Measurements from ENCODE around the gene TBC1D25.
"Not testable (repeated sequence)": the region's sequence is repeated elsewhere in the genome, so short reads cannot be mapped to it uniquely, and the experiment has no call there.

TBC1D25 gene

GRCh38 chrX:48521353-48522243 lies 17.9 kb upstream of the TBC1D25 start, which contains the start of gene EBP:
TSS of gene EBP (plus strand) at chrX:48521808. CDS start at chrX:48523772, 1,964 bp downstream.
- TF ChIP-seq, protein P1, sequence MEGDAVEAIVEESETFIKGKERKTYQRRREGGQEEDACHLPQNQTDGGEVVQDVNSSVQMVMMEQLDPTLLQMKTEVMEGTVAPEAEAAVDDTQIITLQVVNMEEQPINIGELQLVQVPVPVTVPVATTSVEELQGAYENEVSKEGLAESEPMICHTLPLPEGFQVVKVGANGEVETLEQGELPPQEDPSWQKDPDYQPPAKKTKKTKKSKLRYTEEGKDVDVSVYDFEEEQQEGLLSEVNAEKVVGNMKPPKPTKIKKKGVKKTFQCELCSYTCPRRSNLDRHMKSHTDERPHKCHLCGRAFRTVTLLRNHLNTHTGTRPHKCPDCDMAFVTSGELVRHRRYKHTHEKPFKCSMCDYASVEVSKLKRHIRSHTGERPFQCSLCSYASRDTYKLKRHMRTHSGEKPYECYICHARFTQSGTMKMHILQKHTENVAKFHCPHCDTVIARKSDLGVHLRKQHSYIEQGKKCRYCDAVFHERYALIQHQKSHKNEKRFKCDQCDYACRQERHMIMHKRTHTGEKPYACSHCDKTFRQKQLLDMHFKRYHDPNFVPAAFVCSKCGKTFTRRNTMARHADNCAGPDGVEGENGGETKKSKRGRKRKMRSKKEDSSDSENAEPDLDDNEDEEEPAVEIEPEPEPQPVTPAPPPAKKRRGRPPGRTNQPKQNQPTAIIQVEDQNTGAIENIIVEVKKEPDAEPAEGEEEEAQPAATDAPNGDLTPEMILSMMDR (IDR thresholded peaks at IDR 0.05; ENCODE audit: insufficient read depth, low read depth, low read length, missing control alignments): no peak
- peak; percentile 94 for DNase-seq (ENCODE audit: low read depth)
- H3K4me3 ChIP-seq (ENCODE audit: low read length): peak within 1 kb of the TSS; percentile 61

DNA sequence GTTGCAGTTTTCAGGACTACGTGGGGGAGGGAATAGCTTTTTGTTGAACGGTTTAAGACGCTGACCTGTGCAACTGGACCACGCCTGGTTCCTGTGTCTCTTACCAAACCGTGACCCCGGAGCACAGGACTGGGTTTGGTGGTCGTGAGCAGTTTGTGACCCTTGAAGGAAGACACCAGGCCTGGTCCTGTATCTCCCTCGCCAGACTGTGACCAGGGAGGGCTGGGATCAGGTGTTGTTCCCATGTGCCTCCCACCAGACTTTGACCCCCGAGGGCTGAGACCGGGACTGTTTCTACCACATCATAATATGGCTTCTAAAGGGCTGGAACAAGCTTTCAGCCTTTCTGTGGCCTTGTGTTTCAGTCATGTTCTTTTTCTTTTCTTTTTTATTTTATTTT lies 17.2 kb upstream of the TBC1D25 start:
- peak overlapping the region; percentile 61 for H3K4me3 ChIP-seq (ENCODE audit: low read length)
- no peak for DNase-seq (ENCODE audit: low read depth)
- TF ChIP-seq, protein P1 (IDR thresholded peaks at IDR 0.05; ENCODE audit: insufficient read depth, low read depth, low read length, missing control alignments): no peak

- H3K4me3 ChIP-seq (ENCODE audit: low read length): no peak overlapping the region
- TF ChIP-seq, protein P1 (IDR thresholded peaks at IDR 0.05; ENCODE audit: insufficient read depth, low read depth, low read length, missing control alignments): no peak
- no peak for DNase-seq (ENCODE audit: low read depth)
These were observed 15.8 kb upstream of the TBC1D25 start for GRCh38 chrX:48523682-48524081.

GRCh38 chrX:48525853-48526252 lies 13.7 kb upstream of the TBC1D25 start:
- DNase-seq (ENCODE audit: low read depth): not testable (repeated sequence)

DNA sequence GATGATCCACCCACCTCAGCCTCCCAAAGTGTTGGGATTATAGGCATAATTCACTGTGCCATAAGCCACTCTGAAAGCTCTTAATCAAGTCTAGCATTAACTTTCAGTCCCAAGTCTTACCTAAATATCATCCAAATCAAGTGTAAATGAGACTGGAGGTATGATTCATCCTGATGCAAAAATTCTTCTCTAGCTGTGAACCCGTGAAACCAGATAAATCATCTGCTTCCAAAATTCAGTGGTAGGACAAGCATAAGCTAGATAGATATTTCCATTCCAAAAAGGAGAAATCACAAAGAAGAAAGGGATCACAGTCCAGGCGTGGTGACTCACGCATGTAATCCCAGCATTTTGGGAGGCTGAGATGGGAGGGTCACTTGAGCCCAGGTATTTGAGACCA lies 8.8 kb upstream of the TBC1D25 start:
- no peak overlapping the region for H3K4me3 ChIP-seq (ENCODE audit: low read length)
- TF ChIP-seq, protein P1 (IDR thresholded peaks at IDR 0.05; ENCODE audit: insufficient read depth, low read depth, low read length, missing control alignments): no peak
- DNase-seq (ENCODE audit: low read depth): peak; percentile 40

More at GRCh38 chrX:48525853-48526252, 13.7 kb upstream of the TBC1D25 start:
- not testable (repeated sequence) for H3K4me3 ChIP-seq (ENCODE audit: low read length)

DNA sequence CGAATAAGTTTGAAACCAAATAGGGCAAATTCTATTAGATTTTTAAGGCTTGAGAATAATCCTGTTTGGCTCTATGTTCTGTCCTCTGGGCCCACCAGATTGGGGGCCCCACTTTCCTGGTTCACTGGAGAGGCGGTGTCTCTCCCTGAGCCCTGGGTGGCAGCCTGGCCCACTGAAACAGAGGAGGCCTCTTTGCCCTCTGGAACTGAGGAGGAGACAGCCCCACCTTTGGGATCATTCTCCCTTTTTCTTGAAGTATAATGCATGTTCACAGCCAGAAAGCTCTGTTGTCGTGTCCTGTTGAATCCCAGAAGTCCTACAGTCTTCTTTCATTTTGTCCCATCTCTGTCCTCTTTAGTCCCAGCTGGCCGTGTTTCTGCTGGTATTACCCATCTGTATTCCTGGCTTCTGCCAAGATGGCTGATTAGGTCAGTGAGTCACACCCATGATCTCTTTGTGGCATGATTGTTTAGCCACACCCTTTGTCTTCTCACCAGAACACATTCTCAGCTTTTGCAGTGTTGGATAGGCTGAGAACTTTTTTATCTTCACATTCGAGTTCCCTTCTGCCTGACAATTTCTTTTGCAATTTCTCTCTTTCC lies 8.1 kb upstream of the TBC1D25 start:
- TF ChIP-seq, protein P1 (IDR thresholded peaks at IDR 0.05; ENCODE audit: insufficient read depth, low read depth, low read length, missing control alignments): no peak
- peak; percentile 83 for DNase-seq (ENCODE audit: low read depth)
- no peak overlapping the region for H3K4me3 ChIP-seq (ENCODE audit: low read length)

- TF ChIP-seq, protein P1 (IDR thresholded peaks at IDR 0.05; ENCODE audit: insufficient read depth, low read depth, low read length, missing control alignments): no peak
- no peak for DNase-seq (ENCODE audit: low read depth)
- H3K4me3 ChIP-seq (ENCODE audit: low read length): no peak overlapping the region
These were observed 7.4 kb upstream of the TBC1D25 start for GRCh38 chrX:48532161-48532560.
